ENCODE results near the gene BDKRB1.

DNA sequence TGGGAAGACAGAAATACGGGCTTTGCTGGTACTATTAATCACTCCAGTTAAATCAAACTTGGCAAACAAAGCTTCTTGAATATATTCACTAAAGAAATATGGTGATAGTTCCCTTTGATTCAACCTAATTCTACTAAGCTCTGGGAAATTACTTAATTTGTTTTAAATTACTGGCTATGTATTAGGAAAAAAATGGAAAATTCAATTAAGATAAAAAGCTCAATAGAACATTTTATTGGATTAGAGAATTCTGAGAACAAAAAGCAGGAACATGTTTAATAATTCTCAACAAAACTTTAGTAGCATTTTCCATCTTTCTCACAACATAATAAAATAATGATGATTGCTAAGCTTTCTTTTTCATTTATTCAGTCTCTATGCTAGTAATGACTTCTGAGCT is 30.2 kb downstream of the BDKRB1 start:
- TF ChIP-seq CTCF (IDR thresholded peaks at IDR 0.05) = no peak
- TF ChIP-seq EP300 (IDR thresholded peaks at IDR 0.05) = no peak

Data from tibial nerve (tissue), 4 donors.